GM19372 (cell line): Measurements from ENCODE around the gene TCF7L2.

Experiments
- ATAC-seq: cut with Tn5 transposase; IDR thresholded peaks from one replicate; pipeline ENCODE4 v1.9.1; 2021; ENCODE audit warnings: mild to moderate bottlenecking, low read depth, moderate library complexity; ENCODE audit not compliant: unreplicated experiment

The TCF7L2 gene

DNA sequence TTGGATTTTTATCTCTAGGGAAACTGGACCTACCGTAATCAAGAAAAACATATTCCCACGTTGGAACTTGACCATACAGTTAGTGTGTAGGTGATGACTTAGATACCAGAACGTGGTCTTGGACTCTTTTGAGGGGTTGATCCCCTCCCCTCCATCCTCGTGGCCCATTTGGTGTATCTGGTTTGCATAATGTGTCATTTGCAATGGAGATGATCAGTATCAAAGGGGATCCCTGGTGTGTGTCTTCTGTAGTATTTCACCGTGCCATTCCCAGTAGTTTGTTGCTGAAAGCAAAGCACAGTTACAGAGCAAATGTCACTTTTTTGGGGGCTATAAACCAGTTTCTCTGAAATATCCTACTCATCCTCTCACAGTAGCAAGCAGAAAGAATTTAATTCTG lies 217.7 kb downstream of the TCF7L2 start:
- ATAC-seq = no peak

DNA sequence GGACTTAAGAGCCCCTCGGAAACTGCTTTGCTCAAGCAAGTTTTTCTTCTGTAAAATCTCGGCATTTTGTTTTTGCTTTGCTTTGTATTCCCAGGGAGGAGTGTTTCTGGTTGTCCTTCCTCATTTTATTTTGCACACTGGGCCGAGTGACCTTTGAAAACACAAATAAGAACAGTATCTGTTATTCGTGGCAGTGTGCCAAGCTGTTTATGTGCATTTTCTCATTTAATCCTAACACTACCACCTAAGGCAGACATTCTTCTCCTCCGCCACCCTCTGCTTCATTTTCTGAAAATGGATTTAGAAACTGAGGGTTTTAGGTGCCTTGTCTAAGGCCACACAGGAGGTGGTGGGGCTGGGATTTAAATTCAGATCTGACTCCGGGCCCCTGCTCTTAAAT lies 218.5 kb downstream of the TCF7L2 start:
- no peak for ATAC-seq

DNA sequence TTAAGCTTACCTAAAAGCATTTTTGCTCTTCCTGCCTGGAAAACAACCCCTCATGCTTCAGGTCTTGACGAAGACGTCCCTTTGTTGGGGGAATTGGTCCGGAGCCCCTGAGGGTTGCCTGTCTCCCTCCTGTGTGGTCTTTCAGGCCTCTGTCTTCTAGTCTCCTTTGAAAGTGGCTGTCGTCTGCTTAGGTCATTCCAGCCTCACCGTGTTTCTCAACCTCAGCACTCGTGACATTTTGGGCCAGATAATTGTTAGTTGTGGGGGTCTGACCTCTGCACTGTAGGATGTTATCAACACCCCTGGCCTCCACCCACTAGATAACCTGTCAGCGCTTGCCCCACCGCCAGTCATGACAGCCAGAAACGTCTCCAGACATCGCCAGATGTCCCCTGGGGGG lies 219.1 kb downstream of the TCF7L2 start:
- no peak for ATAC-seq

DNA sequence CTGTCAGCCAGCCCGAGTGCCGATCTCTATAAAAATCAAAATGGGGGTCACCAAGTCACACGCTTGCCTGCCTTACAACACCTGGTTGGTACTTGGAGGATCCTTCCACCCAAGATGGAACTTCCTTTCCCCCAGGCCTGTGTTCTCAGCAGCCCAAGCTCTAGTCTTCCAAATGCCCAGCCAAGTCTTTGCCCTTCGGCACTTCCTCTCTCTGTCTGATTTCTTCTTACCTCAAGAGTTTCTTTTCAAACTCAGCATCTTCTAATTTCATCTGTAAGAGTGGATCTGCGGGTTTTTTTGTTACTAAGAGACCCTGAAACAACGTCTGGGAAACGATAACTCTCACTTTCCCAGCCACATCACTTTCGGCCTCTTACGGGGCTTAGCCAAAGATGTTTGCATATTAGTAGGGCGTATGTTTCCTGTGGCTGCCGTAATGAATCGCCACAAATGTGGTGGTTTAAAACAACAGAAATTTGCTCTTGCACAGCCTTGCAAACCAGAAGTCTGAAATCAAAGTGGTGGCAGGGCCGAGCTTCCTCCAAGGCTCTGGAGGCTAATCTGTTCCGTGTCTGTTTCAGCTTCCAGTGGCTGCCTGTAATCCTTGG lies 219.9 kb downstream of the TCF7L2 start:
- ATAC-seq = peak; percentile 92

DNA sequence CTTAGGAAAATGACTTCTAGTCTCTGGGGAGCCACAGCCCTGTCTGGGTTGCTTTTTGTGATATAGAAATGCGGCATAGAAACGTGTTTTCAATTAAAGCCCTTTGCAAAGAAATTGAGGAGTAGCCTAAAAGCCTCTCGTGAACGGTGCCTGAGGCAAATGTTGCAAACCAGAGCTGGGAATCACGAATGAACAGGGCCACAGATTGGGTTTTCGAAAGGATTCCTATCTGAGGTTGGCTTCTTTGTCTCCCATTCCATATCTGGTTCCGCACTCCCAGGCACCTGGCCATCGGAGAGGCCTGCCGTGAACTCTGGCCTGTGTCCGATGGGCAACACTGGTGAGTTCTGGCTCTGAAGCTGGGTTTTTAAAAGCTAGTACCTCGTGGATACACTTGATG lies 221.6 kb downstream of the TCF7L2 start:
- no peak for ATAC-seq

DNA sequence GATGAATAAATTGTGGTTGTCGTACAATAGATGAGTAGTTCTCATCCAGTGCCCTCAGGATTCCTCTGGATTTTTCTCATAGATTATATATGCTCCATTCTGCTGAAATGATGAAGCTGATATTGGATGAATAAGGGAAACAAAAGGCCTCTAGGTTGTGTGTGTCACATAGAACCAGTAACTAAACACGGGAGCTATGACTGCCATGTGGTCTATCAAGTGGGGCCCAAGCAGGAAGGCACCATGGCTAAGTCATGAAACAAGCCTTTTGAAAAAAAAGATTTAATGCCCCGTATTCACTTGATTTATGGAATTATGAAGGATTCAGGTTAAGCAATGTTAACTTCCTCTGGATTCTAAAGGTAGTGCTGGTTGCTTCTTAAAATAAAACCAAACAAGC lies 225.1 kb downstream of the TCF7L2 start:
- ATAC-seq = no peak

DNA sequence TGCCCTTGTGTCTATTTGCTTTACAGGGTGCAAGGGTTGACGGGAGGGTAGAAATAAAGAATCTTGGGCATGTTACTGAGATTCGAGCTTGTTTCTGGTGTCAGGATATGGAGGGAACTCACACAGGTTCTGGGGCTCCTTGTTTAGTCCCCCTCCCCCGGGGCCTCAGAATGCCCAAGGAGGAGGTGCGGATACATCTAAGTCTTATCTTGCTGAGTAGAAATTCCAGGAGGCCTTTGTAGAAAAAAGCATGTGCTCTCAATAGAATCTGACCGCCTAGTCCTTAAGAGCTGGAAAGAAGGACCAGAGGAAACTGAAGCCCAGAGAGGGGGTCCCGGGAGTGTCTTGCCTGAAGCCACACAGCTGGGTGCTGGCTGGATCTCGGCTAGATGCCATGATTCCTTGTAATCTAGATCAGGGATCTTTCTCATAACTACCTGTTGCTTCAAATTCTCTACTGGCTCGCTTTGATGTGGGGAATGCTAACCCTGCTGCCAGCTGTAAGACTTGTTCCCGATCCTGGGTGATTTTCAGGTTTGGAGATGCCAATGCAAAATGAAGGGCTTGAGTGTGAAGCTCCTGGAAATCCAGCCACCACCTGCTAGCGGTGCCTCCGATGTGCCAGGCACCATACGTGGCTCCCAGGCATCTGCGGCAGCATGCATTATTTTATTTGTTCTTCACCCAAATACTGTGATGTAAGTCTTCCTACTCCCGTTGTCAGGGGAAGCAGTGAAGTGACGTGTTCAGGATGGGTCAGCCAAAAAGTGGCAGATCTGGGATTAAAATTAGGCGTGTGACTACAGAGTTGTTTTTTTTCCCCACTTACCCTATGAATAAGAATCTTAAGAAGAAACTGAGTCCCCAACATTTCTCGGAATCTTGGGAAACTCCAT lies 226.0 kb downstream of the TCF7L2 start:
- no peak for ATAC-seq

DNA sequence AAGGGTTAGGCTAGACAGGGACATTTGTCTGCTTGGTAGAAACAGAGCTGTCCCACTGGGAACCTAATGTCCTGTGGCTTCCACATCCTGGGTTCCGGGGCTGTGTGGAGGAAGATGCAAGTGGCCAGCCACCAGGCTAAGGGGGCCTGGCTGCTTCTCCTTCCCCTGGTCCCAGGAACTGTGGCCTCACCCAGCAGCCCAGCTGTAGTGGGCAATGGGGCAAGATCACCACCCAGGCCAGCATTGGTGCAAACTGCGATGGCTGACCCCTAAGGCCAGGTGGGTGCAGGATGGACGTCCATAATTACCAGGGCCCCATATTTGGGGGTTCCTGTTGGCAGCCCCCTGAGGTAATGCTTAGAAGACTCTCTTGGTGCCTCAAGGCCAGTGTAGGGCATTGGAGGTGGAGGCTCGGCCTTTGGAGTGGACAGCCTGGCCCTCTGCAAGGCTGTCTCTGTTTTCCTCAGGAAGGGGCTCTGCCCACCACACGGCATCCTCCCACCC lies 226.7 kb downstream of the TCF7L2 start:
- ATAC-seq = no peak

DNA sequence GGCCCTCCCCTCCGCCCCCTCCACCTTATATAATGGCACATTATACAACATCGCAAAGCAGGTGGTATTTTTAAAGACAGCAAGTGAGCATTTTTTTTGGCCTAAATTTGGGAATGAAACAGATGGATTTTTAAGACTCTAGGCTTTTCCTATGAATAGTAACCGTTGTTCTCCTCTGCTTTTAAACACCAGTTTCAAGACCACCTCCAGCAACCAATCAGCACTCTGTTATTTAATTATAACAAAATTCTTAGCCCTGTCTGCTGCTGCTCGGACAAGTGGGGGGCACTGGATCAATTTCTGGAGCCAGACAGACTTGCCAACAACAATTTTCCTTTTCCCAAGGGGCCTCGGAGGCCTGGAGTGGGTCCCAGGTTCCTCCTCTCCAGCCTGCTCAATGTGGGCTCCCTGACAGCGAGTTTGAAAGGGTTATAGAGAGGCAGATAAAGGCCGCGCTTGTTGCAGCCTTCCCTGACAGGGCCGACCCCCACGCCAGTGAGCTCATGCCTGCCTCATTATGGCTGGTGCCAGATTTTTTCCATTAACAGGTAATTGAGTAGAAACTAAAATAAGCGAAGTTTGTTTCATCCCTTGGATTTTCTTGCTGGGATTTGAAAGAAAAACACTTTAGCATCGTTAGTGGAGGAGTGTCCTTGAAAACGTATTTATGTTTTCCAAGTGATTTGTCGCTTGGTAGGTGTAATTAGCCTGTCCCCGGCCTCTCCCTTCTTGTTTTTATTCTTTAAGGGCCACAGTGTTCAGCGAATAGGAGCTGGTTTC lies 227.3 kb downstream of the TCF7L2 start:
- ATAC-seq = no peak

DNA sequence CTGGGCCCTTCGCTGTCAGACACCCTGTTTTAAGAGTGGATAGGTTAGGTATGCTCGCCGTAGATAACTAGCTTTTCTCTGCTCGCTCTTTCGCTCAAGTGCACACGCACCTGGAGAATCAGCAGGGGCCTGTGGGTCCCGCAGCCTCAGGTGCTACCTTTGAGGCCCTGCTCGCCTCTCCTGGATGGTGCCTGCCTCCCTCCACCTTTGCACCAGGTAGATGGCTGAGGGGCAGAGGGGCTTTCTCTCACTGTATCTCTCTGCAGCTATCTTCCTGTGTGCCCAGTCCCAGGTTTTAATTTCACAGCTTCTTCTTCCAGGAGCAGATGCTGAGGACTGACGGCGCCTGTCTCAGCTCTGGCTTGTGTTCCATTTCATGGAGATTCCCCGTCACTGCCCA lies 227.9 kb downstream of the TCF7L2 start:
- ATAC-seq = no peak

DNA sequence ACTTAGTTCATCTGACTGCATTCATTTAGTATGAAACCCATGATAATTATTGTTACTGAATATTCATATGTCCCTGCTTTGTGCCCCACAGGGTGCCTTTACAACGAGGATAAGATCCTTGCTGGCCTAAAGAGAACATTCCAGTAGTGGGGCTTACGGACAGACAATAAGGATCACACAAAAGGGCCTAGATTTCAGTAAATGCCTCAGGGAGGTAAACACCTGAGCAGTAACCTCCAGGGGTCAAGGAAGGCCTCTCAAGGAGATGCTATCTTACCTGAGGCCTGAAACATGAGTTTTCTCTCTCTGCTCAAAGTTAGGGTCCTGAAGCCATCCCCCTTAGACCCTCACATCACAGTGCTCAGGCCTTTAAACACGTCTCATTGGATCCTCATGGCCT lies 228.7 kb downstream of the TCF7L2 start:
- ATAC-seq = no peak

DNA sequence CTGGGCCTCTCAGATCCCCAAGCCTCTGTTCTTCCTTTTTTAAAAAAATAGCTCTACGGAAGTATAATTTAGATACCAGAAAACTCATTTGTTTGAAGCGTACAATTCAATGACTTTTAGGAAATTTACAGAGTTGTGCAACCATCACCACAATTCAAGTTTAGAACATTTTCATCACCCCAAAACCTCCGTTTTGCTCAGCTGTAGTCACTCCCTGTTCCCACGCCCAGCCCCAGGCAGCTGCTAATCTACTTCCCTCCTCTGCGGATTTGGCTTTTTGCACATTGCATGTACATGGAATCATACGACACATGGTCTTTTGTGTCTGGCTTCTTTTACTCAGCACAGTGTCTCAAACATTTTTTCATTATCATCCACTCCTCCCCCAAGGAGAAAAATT lies 229.2 kb downstream of the TCF7L2 start:
- no peak for ATAC-seq

DNA sequence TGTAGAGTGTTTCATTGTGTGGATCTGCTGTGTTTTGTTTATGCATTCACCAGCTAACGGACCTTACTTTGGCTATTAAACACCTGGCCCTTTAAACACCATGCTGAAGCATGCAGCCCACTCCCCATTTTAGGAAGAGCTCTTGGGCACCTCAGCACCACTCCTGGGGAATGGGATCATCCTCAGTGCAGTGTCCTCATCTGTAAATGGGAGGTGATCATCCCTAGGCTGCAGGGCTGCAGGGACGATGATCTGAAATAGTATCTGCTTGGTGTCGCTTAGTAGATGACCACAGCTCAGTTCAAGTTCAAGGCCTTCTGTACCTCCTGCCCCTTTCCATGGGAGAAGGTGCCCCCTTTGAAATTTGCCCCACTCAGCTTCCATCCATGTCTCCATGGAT lies 229.9 kb downstream of the TCF7L2 start:
- no peak for ATAC-seq

DNA sequence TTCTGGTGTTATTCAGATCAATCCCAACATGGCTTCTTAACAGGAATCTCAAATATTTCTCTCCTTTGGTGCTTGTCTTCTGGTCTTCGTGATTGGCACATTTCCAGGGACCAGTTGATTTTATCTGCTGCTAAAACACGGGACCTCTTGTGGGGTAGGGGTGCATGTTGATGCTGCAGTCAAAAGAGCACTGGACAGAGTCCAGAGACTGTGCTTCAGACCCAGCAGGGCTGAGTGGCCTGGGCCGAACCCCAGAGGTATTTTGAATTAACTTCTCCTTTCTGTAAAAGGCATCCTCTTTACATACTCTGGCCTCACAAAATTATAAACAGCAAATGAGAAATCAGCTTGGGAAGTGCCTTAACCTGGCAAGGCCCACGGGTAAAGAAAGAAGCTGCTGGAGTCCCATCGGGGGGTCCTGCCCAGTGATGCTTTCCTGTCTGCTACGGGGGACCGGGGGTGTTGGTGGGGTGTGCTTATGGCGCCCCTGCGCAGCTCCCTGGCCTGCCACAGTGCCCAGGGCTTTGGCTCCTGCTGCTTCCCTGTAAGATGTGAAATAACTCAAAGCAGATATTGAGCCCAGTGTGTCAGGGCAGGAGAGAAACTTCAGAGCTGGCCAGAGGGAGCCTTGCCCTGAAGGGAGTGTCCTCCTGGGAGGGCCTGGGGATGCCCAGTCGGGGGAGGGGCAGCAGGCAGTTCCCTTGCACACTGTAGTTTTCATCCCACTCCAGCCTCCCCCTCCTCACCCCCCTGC lies 230.5 kb downstream of the TCF7L2 start:
- no peak for ATAC-seq

DNA sequence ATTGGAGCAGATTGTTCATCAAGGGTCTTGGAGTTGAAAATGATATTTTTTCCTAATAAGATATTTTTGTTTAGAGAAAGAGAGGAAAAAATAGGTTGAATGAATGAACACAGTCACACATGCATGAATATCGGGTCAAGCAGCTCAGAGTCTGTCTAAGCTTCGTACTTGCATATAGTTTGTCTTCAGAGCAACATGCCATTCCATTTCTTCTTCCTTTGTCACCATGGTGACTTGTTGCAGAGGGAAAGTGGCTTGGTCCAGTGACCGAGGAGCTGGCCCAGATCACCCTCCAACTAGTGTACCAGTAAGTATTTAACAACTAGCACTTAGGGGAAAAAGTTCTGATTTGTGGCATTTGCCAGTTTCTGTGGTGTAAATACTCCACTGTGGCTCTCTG lies 232.1 kb downstream of the TCF7L2 start:
- ATAC-seq = no peak

DNA sequence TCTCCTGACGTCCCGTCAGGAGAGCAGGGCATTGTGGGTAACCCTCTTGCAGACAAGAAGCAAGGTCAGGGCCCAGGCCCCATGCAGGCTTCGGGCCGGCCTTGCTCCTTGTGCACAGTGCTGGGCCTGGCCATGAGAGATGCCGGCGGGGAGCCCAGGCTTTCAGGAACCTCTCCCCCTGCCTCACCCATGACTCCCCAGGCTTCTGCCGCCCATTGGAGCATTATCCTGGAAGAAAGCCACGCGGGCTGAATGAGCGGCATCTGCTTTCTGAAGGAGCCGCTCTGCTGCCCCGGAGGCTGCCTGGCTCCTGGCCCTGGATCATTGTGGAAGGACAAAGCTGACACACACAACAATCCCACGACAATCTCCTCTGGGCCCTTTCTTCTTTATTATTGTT lies 233.5 kb downstream of the TCF7L2 start:
- ATAC-seq = no peak

DNA sequence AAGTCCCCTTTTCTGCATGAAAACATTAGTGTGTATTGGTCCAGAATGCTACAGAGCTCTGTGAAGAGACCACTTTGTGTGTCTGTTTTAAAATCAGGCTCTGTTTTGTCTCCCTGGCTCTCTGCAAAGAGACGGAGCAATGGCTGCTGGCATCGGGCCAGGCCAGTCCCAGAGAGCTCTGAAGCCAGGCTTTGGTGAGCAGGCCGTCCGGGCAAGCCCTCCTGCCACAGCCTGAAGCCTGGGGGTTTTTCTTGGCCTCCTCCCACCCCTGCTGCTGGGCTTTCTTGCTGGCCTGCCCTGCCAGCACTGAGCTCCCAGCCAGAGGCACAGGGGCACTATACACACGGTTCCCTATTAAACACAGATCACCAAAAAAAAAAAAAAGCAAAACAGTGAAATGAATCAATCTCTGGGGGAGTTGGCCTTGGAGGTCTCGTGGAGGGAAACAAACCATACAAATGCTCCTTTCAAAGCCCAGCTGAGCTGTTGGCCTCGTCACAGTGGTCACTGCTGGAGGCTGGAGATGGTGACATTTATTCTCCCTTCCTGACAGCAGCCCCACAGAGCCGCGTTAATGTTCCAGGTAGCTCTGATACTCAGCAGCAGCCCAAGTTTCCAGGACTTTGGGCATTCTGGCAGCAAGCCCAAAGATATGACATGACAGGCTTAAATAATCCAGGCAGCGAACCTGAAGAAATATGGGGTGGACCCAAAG lies 237.2 kb downstream of the TCF7L2 start:
- ATAC-seq = no peak

DNA sequence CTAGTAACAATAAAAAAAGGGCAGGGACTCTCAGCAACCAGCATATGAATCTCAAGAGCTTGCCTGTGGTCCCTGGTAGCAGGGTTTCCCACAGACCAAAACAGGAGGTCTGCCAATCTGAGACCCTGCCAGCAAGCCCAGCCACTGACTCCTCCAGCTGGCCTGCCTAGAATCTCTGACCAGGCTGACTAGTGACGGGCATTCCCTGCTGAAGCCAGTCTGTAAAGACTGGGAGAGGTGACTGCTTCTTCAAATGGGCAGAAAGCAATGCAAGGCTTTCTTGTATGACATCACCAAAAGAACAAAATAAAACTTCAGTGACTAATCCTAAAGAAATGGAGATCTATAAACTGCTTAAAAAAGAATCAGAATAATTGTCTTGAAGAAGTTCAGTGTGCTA lies 249.4 kb downstream of the TCF7L2 start:
- no peak for ATAC-seq

DNA sequence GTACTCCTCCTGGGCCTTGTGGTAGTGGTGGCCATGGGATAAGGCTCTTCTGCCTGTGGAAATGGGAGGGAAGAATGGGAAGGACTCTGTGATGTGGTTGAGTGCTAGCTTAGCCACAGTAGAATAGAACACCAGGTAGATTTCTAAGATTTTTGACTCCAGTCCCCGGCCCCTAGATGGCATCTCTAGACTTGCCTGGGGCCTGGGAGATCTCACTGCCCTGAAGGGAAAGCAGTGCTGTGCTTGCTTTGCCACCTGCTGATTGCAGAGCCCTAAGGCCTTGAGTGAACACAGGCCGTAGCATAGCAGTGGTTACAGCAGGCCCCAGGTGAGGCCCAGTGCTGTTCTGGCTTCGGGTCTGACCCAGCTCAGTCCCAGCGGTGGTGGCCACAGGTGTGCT lies 252.0 kb downstream of the TCF7L2 start:
- no peak for ATAC-seq

DNA sequence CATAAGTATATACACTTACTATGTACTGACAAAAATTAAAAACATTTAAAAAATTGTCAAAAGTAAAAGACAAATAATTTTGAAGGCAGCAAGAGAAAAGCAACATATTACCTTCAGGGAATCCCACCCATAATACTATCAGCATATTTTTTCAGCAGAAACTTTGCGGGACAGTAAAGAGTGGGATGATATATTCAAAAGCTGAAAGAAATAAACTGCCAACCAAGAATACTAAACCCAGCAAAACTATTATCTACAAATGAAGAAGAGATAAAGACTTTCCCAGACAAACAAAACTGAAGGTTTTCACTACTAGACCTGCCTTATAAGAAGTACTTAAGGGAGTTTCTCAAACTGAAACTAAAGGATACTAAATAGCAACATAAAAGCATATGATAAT lies 257.9 kb downstream of the TCF7L2 start:
- no peak for ATAC-seq
